Superior temporal gyrus (tissue), 1 donor: Measurements from ENCODE around the gene BLACAT1.

Experiments
- DNase-seq: peaks from one replicate; pipeline ENCODE4 v3.0.0-alpha.2; 2016; ENCODE audit errors: extremely low spot score

BLACAT1 gene

GRCh38 chr1:205455581-205456382 lies at the start of gene BLACAT1:
BLACAT1 (minus strand) TSS chr1:205456045.
- no peak for DNase-seq

DNA sequence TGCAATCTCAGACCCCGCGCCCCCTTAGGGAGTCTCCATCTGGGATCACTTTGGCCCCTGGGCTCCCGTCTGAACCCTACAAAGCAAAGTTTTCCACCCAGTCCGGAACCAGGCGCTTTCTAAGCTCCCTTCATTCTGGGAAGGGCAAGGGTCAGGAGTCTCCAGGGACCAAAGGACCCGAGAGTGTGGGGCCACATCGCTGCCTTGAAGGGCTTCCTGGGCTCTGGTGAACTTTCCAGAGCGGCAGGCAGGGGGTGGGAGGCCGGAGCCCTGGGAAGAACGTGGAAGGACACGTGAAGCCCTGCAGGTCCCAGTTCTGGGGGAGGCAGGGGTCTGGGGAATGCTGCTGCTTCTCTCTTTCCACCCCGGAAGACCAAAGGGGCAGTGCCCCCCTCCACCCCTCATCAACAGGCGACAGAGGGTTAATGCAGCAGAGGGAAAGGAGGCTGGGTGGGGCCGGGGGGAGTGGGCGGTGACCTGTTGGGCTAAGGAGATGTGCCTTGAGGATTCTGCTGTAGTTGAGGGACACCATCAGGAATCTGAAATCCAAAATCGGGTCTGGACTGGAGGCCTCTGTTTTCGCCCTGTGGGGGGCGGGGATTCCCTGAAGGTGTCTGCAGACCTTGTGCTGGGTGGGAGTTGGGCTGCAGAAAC lies 49.4 kb upstream of the BLACAT1 start:
- DNase-seq = no peak

- peak; percentile 89 for DNase-seq
Observed at GRCh38 chr1:205504311-205505075, 48.6 kb upstream of the BLACAT1 start, which contains the start of gene CDK18. CDK18 (plus strand) TSS chr1:205504669; CDS start chr1:205523168, 18,499 bp downstream.

DNA sequence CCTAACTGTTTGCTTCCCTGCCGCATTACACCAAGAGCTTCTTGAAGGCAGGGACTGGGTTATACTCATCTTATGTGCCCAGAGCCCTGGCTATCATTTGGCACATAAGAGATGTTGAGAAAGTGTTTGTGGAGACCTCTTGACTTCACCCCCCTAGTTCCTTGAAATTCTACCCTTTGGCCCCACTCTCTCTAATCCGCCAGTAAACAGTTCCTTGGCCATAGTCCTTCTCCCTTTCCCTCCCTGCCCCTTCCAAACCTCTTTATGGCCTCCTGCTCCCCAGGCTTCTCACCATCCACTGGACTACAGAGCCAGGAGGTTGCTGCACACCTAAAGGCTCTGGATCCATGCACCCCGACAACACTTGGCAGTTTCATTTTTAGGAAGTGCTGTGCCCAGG lies 47.1 kb upstream of the BLACAT1 start:
- peak; percentile 14 for DNase-seq

- peak; percentile 17 for DNase-seq
Observed at GRCh38 chr1:205502111-205502810, 46.4 kb upstream of the BLACAT1 start.

GRCh38 chr1:205500240-205501233 lies 44.7 kb upstream of the BLACAT1 start:
- peak; percentile 37 for DNase-seq

- no peak for DNase-seq
Observed at GRCh38 chr1:205499789-205500188, 43.9 kb upstream of the BLACAT1 start.

- DNase-seq = no peak
Observed at GRCh38 chr1:205497351-205497750, 41.5 kb upstream of the BLACAT1 start.

GRCh38 chr1:205496661-205497060 lies 40.8 kb upstream of the BLACAT1 start:
- no peak for DNase-seq

DNA sequence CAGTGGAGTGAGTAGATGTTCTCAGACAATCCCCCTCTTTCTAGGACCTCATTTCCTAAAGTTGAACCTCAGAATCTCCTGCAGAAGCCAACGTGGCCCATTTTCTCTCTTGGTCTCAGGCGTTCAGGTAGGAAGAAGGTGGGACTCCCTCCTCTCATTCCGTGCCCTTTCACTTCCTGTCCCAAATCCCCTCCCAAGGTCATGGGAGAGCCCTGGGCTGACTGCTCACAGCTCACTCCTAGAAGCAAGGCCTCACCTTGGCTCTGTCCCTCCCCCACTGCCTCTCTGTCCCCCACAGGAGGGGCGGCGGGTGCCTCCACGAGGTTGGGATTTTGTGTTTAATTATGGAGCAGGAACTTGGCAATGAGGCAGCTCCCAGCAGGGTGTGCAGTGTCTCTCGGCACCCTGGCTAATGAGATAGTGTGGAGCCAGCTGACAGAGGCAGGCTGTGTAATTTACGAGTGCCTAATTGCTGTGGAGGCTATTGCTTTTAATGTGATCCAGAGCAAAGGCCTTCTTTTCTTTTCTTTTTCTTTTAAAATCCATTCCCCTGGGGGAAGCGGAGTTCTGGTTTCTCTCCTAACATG lies 39.5 kb upstream of the BLACAT1 start:
- peak; percentile 47 for DNase-seq

GRCh38 chr1:205494115-205494514 lies 38.3 kb upstream of the BLACAT1 start:
- DNase-seq = peak; percentile 68

GRCh38 chr1:205493241-205494085 lies 37.6 kb upstream of the BLACAT1 start:
- no peak for DNase-seq

GRCh38 chr1:205492774-205493173 lies 36.9 kb upstream of the BLACAT1 start:
- DNase-seq = no peak

GRCh38 chr1:205492201-205492667 lies 36.4 kb upstream of the BLACAT1 start:
- DNase-seq = no peak

- no peak for DNase-seq
Observed at GRCh38 chr1:205491794-205492193, 35.9 kb upstream of the BLACAT1 start.

DNA sequence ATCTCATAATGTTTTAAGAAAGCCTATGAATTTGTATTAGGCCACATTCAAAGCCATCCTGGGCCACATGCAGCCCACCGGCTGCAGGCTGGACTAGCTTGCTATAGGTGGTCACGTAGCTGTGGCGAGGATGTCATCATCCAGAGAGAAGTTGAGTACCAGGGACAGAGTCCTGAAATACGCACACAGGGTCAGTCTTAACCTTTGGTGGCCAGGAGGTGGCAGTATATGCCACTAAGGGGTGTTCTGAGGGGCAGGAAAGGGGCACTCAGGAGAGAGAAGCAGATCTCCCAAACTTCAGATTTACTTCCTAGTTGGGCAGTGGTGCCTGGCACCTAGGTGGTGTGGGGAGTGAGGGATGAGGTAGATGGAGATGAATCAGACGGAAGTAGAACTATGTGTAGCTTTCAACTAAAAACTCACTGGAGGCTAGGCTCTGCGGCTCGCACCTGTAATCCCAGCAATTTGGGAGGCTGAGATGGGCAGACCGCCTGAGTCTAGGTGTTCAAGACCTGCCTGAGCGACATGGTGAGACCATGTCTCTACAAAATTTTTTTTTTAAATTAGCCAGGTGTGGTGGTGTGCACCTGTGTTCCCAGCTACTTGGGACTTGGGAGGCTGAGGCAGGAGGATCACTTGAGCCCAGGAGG lies 32.4 kb upstream of the BLACAT1 start:
- DNase-seq = peak; percentile 89

GRCh38 chr1:205486258-205486657 lies 30.4 kb upstream of the BLACAT1 start:
- no peak for DNase-seq
